Measurements from ENCODE around the gene TTC24.

DNA sequence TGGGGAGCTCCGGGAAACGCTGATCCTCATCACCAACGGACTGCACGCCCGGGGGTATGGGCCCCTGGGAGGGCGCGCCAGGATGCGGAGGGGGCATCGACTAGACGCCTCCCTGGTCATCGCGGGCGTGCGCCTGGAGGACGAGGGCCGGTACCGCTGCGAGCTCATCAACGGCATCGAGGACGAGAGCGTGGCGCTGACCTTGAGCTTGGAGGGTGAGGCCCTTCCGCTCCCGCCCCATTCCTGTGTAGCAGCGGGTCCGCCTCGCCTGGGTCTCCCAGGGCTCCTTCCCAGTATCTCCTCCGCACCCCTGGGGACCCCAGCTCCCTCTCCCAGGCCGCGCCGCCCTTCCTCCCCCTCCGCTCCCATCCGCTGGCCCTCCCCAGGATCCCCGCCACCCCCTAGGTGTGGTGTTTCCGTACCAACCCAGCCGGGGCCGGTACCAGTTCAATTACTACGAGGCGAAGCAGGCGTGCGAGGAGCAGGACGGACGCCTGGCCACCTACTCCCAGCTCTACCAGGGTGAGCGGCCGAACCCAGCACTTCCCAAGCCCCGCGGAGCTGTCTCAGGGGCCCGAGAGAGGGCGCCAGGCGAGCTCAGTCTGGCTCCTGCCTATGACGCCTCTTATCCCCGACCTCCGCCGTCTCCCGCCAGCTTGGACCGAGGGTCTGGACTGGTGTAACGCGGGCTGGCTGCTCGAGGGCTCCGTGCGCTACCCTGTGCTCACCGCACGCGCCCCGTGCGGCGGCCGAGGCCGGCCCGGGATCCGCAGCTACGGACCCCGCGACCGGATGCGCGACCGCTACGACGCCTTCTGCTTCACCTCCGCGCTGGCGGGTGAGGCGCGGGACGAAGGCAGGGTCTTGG, 44.7 kb downstream of the TTC24 start:
- TF ChIP-seq POLR2A (IDR thresholded peaks at IDR 0.05), result no peak
- TF ChIP-seq, protein P1, sequence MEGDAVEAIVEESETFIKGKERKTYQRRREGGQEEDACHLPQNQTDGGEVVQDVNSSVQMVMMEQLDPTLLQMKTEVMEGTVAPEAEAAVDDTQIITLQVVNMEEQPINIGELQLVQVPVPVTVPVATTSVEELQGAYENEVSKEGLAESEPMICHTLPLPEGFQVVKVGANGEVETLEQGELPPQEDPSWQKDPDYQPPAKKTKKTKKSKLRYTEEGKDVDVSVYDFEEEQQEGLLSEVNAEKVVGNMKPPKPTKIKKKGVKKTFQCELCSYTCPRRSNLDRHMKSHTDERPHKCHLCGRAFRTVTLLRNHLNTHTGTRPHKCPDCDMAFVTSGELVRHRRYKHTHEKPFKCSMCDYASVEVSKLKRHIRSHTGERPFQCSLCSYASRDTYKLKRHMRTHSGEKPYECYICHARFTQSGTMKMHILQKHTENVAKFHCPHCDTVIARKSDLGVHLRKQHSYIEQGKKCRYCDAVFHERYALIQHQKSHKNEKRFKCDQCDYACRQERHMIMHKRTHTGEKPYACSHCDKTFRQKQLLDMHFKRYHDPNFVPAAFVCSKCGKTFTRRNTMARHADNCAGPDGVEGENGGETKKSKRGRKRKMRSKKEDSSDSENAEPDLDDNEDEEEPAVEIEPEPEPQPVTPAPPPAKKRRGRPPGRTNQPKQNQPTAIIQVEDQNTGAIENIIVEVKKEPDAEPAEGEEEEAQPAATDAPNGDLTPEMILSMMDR (IDR thresholded peaks at IDR 0.05), result peak in 4 of 6 experiments; percentile 11 to 40 (median 28)
